GM12878 (cell line): ENCODE data around the gene ASB2.

Source experiments
- ATF2 ChIP-seq: IDR thresholded peaks from 2 replicates; pipeline ENCODE4 v1.6.1; 2012; ENCODE audit warnings: low read length, inconsistent platforms
- CTCF ChIP-seq, 3 experiments: IDR thresholded peaks in 2 of 3; conservative IDR thresholded peaks in 1 of 3; 2 replicates each; pipeline ENCODE4 v1.5.1; 2011; ENCODE audit warnings: low read depth in 3 of 3, low read length in 3 of 3, mild to moderate bottlenecking in 3 of 3, control low read depth in 2 of 3, moderate library complexity in 2 of 3, inconsistent platforms in 1 of 3, mixed read lengths in 1 of 3; ENCODE audit not compliant: control insufficient read depth in 2 of 3, insufficient read depth in 1 of 3; ENCODE audit errors: extremely low read depth in 1 of 3
- EZH2 ChIP-seq: IDR thresholded peaks from 2 replicates; pipeline ENCODE4 v1.6.1; 2012; ENCODE audit warnings: low read depth, mild to moderate bottlenecking, control low read depth, inconsistent platforms, low read length, borderline replicate concordance; ENCODE audit not compliant: control insufficient read depth
- PAX5 ChIP-seq: IDR thresholded peaks from 2 replicates; pipeline ENCODE4 v1.6.1; 2011; ENCODE audit warnings: low read depth, low read length, borderline replicate concordance
- ZNF274 ChIP-seq: IDR thresholded peaks from one replicate; pipeline ENCODE4 v1.8.0; 2011; ENCODE audit not compliant: insufficient read length, insufficient read depth

DNA sequence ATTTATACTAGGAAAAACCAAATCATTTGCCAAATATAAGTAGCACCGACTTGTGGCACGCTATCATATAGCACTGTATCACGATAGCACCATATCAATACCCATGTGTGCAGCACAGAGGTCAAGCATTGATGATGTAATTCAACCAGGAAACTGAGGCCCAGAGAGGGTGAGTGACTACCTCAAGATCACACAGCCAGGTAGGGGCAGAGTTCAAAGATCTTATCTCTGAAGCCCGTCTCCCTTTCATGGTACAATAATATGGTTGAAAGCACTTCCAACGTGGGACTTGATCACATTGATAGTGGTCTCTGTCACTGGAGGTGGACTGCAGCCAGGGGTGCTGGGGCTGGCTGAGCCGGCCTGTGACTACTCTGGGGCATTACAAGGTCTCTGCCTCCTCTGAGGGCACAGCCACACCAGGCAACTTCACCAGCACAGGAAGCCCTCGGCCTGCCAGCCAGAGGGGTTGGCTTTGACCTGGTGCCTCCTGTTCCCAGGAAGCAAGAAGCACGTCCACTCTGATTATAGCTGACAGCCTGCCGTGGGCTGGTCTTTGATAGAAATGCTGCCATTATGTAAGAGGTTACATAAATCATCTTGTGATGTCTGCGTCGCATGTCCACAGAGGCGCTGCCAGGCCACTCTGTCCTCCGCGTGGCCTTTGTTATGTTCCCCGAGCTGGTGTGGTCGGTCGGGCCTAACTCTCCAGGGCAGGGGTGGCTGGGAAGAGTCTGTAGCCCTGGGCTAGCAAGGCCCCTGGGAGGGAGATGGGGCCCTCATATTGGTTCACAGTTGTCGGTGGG lies 55.2 kb downstream of the ASB2 start:
- TF ChIP-seq ZNF274 (no peak), ATF2 (no peak), EZH2 (no peak), PAX5 (no peak), CTCF (IDR thresholded peaks at IDR 0.05 in 2 of 3, conservative IDR thresholded peaks at IDR 0.05 in 1 of 3; ENCODE audit: control insufficient read depth in 2 of 3, extremely low read depth in 1 of 3, insufficient read depth in 1 of 3, low read depth in 3 of 3, low read length in 3 of 3) (no peak)
